Measurements from ENCODE around the gene ACP7.
"Not testable (repeated sequence)": the region's sequence is repeated elsewhere in the genome, so short reads cannot be mapped to it uniquely, and the experiment has no call there.

ACP7 gene

DNA sequence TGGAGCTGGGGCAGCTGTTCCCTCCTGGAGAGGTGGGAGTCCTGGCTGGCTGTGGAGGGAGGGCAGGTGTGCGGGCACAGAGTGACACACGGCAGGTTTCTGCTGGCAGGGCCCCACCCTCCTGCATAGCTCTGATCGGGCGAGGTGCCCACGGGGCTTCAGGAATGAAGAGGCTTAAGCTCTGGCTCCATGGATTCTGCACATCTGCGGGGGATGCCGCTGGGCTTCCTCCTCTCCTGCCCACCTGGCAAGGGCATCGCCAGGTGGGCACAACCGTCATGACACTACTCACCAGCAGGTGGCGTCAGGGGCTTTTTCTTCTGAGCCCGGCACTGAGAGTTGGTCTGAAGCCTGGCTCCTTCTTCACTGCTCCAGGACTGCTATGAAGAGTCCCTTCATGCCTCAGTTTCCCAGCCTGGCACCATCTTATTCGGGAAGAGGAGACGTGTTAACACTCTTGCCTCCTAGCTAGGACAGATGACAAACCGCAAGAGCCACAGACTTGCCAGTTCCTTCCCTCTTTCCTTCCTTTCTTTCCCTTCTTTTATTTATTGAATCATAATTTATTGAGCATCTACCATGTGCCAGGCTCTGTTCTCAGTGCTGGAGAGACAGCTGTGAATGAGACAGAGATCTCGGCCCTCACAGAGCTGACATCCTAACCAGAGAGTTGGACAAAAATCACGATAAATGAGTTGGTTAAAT lies 26.2 kb downstream of the ACP7 start:
- no peak for DNase-seq

- DNase-seq: no peak
Observed at GRCh38 chr19:39111593-39112199, 27.5 kb downstream of the ACP7 start.

- no peak for DNase-seq
Observed at GRCh38 chr19:39112338-39112890, 28.2 kb downstream of the ACP7 start.

DNA sequence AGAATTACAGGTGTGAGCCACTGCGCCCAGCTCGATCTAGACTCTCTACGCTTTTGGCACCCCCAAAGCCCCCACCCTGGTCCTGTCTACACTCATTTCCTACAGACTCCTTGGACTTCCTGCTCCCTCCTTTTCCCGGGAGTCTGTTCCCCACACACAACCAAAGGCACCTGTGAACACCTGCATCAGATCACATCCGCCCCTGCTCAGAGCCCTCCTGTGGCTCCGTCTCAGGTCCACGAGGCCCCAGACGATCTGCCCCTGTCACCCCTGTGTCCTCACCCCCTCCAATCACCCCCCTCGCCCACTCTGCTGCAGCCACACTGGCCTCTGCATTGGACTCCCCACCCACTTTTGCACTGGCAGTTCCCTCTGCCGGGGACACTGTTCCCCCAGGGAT lies 29.0 kb downstream of the ACP7 start:
- DNase-seq: no peak

DNA sequence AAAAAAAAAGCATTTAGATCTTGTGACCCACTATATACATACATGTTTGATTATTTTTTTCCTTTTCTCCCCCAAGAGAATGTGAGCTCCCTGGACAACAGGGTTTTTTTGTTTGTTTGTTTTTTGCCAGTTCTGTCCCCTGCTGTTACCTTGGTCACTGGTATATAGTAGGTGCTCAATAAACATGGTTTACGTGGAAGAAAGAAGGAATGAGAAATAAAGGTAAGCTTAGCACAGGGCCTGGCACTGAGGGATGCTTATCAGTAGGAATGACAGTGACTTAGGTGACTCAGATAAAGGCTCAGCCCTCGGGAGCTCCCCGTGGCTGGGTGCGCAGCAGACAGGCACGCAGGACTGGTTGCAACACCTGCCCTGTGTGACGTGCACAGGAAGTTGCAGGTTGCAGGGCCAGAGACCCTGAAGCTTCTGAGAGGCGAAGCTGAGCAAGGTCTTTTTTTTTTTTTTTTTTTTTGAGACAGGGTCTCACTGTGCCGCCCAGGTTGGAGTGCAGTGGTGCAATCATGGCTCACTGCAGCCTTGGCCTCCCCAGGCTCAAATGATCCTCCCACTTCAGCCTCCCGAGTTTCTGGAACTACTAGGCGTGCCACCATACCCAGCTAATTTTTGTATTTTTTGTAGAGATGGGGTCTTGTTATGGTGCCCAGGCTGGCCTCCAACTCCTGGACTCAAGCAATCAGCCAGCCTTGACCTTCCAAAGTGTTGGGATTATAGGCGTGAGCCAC lies 31.1 kb downstream of the ACP7 start:
- DNase-seq: no peak

DNA sequence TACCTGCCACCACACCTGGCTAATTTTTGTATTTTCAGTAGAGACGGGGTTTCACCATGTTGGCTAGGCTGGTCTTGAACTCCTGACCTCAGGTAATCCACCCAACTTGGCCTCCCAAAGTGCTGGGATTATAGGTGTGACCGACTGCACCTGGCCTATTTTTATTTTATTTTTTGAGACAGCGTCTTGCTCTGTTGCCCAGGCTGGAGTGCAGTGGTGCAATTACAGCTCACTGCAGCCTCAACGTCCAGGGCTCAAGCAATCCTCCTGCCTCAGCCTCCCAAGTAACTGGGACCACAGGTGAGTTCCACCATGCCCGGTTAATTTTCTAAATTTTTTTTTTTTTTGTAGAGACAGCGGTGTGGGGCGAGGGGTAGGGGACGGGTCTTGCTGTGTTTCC lies 32.9 kb downstream of the ACP7 start:
- DNase-seq: not testable (repeated sequence)

DNA sequence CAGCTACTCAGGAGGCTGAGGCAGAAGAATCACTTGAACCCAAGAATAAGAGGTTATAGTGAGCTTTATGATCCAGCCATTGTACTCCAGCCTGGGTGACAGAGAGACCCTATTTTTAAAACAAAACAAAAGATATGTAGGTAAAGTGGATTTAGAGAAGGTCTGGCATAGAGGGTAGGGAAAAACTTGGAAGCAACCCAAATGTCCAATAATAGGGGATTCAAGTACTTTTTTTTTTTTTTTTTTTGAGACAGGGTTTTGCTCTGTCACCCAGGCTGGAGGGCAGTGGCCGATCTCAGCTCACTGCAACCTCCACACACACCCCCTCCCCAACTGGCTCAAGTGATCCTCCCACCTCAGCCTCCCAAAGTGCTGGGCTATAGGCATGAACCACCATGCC lies 35.7 kb downstream of the ACP7 start:
- DNase-seq: no peak

DNA sequence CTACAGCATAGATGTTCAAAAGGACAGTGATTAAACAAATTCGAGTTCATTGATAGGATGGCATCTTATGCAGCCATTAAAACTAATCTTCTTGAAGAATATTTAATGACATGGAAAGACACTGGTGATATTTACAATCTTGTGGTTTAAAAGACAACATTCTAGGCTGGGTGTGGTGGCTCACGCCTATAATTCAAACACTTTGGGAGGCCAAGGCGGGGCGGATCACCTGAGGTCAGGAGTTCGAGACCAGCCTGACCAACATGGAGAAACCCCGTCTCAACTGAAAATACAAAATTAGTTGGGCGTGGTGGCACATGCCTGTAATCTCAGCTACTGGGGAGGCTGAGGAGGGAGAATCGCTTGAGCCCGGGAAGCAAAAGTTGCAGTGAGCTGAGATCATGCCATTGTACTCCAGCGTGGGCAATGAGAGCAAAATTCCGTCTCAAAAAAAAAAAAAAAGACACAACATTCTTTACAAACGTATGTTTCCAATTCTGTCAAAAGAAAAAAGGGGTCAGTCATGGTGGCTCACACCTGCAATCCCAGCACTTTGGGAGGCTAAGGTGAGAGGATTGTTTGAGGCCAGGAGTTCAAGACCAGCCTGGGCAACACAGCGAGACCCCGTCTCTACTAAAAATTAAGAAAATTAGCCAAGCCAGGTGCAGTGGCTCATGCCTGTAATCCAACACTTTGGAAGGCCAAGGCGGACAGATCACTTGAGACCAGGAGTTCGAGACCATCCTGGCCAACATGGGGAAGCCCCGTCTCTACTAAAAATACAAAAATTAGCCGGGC lies 39.0 kb downstream of the ACP7 start:
- DNase-seq: no peak

- no peak for DNase-seq
Observed at GRCh38 chr19:39124136-39124764, 40.1 kb downstream of the ACP7 start.

DNA sequence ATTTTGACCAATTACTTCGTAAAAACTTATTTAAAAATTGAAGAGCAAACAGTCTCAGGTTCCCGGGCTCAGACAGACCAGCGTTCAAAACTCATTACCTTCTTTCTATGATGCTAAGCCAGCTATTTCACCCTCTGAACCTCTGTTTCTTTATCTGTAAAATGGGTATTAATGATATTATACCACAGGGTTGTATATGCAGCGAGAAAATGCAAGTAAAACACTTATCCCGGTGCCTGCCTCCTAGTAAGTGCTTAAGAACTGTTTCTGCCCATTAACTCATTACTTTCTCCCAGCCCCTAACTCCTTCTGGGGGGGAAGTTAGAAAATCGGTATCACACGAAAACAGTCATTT lies 41.0 kb downstream of the ACP7 start:
- DNase-seq: no peak

GRCh38 chr19:39125554-39126311 lies 41.6 kb downstream of the ACP7 start, which contains the start of gene PAK4:
PAK4 (plus strand) TSS chr19:39125786; CDS start chr19:39169554, 43,768 bp downstream.
- peak; percentile 92 for DNase-seq

DNA sequence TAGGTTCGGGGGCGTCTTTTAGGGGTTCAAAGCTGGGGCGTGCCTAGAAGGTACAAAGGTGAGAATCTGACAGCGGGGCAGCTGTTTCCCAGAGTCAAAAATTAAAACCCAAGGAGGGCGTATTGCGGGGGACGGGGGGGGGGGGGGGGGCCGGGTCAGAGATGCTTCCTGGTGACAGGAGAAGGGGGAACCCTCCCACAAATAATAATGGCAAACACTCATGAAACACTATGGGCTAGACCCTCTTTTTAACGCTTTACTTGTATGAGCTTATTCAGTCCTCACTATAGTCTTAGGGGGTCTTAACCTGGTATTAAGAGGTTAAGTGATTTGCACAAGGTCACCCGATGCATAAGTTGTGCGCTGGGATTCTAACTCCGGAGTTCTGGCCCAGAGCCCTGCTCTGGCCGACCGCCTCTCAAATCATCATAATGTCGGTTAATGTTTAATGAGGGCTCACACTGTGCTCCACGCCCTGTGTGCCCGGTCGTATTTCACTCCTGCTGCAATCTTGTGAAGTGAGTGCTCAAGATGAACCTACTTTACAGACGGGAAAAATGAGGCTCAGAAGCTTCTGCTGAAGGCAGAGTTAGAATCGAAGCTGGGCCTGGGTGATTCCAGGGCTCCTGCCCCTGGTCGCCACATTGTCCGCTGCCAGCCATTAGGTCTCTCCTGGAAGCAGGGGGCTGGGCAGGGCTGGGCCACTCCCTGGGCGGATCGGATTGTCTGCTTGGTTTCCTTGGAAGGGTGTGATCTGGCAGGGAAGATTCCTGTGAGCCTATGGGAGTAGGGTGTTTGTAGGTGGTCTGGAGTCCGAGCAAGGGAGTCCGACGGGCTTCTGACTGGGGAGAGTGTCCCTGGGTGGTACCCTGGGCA lies 42.4 kb downstream of the ACP7 start:
- DNase-seq: no peak

- DNase-seq: no peak
Observed at GRCh38 chr19:39127812-39128515, 43.8 kb downstream of the ACP7 start.

DNA sequence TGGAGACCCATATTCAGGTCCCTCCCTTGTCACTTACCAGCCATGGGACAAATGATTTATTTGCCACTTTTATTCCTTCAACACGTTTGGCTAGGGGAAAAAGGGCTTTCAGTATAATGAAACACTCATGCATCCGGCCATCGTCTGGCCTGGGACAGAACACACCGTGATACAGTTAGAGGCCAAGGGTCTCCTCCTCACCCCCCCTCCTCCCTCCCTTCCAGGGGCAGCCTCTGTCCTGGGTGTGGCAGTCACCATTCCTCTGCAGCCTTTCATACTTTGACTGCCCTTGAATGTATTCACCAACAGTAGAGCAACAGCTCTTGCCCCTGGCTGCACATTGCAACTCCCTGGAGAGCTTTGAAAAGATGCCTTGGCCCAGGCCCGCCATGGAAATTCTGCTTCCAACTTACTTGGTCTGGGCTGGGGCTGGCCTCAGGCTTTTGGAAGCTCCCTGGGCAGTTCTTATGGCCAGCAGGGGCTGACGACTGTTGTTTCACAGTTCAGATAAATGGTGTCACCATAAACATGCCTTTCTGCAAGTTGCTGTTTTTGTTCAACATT lies 44.4 kb downstream of the ACP7 start:
- DNase-seq: no peak

GRCh38 chr19:39129116-39129515 lies 44.9 kb downstream of the ACP7 start:
- no peak for DNase-seq

DNA sequence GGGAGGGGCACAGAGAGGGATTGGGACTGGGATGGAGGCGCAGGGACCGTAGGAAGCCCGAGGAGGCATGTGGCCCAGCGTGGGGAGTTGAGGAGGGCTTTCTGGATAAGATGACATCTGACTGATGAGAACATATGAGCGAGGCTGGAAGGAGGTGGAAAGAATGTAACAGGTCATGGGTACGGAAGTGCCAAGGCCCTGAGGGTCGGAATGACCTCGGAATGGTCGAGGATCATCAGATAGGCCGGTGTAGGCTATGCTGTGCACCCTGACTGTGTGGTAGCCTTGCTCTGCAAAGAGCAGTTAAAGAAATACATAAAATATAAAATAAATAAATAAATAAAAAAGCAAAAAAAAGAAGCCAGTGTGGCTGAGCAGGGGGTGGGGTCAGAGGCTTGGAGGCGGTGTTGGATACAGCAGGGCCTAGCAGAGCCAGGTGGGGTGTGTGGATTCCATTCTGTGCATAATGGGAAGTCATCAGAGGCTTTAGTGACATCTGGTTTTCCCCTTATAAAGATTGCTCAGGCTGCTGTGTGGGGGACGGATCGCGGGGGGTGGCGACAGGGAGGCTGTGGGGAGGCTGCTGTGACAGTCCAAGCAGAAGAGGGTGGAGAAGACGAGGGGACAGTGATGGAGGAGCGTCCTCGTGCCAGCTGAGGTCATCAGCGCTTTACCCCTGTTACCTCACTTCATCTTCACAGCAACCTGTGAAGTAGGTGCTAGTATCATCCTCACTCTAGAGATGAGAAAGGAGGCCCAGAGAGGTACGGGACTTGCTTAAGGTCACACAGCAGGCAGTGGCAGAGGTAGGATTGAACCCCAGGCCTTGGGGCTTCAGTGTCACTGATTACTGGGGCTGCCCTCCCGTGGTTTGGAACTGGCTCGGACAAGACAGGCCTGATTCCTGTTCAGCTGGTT lies 46.4 kb downstream of the ACP7 start:
- peak; percentile 50 for DNase-seq

DNA sequence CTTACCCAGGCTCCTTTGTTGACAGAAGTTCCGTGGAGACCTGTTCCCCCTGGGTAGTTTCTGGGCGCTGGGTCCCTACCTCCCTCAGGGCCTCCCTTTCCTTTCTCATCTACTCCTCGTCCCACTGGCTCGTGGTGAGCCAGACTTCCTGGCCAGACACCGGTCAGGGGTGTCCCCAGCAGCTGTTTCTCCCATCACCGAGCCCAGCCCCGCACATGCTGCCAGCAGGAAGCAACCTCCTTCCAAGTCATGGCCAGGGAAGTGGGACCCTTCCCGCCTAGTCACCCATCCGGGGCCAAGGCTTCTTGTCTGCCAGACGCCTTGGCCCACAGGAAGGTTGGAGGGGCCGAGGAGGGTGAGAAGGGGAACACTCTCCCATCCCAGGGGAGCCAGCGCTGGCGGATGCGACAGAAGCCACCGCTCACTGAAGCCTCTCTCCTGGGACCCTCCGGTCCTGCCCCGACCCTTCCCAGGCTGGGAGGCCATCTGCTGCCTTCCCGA lies 47.1 kb downstream of the ACP7 start:
- DNase-seq: no peak

DNA sequence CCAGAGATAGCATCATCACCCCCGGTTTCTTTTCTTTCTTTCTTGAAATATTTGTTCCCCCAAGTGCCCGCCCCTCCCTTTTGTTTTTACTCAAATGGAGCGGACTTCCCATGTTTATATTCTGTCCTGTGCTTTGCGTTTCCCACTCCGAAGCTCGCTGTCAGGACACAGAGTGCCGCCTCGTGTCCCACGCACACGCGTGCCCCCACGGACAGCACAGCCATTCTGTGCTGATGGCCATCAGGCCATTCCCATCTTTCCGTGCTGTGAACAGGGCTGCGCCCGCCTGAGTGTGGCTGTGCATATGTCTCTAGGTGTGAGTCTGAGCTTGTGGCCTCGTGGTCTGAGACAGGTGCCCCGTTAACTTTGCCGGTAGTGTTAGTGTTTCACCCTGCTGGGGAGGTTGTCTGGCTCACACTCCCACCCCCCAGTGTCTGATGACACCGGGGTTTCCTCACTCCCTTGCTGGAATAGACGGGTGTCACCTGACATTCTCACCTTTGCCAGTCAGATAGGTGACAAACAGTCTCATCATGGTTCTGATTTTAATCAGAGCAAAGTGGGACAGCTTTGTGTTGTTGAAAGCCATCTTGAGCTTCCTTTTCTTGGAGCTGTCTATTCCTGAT lies 48.3 kb downstream of the ACP7 start:
- DNase-seq: no peak
